Lower lobe of right lung (tissue), 2 donors: ENCODE measurements around the gene GOSR1. TPM values are rescaled to one million over a fixed set of nuclear protein-coding genes. Genes with fewer than 3 reads are reported as not detected.
A peak's percentile ranks its signal among the peaks of the same experiment; 100 is the strongest.
"Not testable (repeated sequence)": the region's sequence is repeated elsewhere in the genome, so short reads cannot be mapped to it uniquely, and the experiment has no call there.

Source experiments
- ATAC-seq, 2 donors: fragments of 200-7000 bp; cut with Tn5 transposase; one replicate each; pipeline ENCODE4 v1.9.1; 2020 to 2022; ENCODE audit warnings: mild to moderate bottlenecking in 2 of 2, moderate library complexity in 2 of 2
- DNase-seq: peaks from one replicate; pipeline ENCODE4 v3.0.0-alpha.2; 2020
- H3K27ac ChIP-seq: fragments of 200-600 bp; one replicate; pipeline ENCODE4 v1.8.0; 2022
- H3K27me3 ChIP-seq: fragments of 200-600 bp; one replicate; pipeline ENCODE4 v1.8.0; 2022; ENCODE audit warnings: low read depth
- H3K36me3 ChIP-seq: fragments of 200-600 bp; one replicate; pipeline ENCODE4 v1.8.0; 2022; ENCODE audit warnings: mild to moderate bottlenecking
- H3K4me1 ChIP-seq: fragments of 200-600 bp; one replicate; pipeline ENCODE4 v1.8.0; 2022
- H3K4me3 ChIP-seq: fragments of 200-600 bp; one replicate; pipeline ENCODE4 v1.8.0; 2022; ENCODE audit warnings: mild to moderate bottlenecking
- H3K9me3 ChIP-seq: fragments of 200-600 bp; one replicate; pipeline ENCODE4 v1.8.0; 2022
- CTCF ChIP-seq: fragments of 200-600 bp; IDR thresholded peaks from one replicate; pipeline ENCODE4 v1.8.0; 2022; ENCODE audit warnings: antibody characterized with exemption, mild to moderate bottlenecking
- intact Hi-C: fragments of 100-400 bp; cut with DNase I; formaldehyde crosslinking; loops from one replicate; pipeline ENCODE4 v1.11.0; 2022
- total RNA-seq: library from RNA; stranded (reverse); fragmentation: NEBNext Ultra II Directional; extraction: Animal tissue kit (Norgen Biotek cat#: 25700); gene quantifications from one replicate; pipeline ENCODE4 v1.2.1, GENCODE V29; 2021
- donor health status: DM: no; HTN: yes; CAD: no; lungs with severe emphysema.

The GOSR1 gene
- total RNA-seq, 1 donor from 2014 or later = 50.9 TPM

- Histone ChIP-seq H3K4me1 (peaks cover 4% of the 10 kb centered on the region), H3K36me3 (no peaks in the 10 kb centered on the region), H3K9me3 (no peaks in the 10 kb centered on the region), H3K27ac (no peak overlapping the region), H3K4me3 (no peak overlapping the region), H3K27me3 (no peaks in the 10 kb centered on the region)
- ATAC-seq (no peak), DNase-seq (peak; percentile 23)
- TF ChIP-seq CTCF = no peak
- intact Hi-C loops = no loop called here
Observed at GRCh38 chr17:30568117-30568430, 90.9 kb downstream of the GOSR1 start.

GRCh38 chr17:30569531-30570175, 92.4 kb downstream of the GOSR1 start:
- H3K4me1 ChIP-seq, H3K36me3 ChIP-seq, H3K4me3 ChIP-seq, H3K9me3 ChIP-seq, DNase-seq, H3K27me3 ChIP-seq, H3K27ac ChIP-seq, ATAC-seq, intact Hi-C loops: not testable (repeated sequence)

- no peaks in the 10 kb centered on the region for H3K36me3 ChIP-seq
- no peaks in the 10 kb centered on the region for H3K4me1 ChIP-seq
- ATAC-seq = no peak
- intact Hi-C loops = no loop called here
- no peak for TF ChIP-seq CTCF
- no peak for DNase-seq
- H3K9me3 ChIP-seq = no peaks in the 10 kb centered on the region
- no peaks in the 10 kb centered on the region for H3K27me3 ChIP-seq
- H3K4me3 ChIP-seq = no peak overlapping the region
- H3K27ac ChIP-seq = no peak overlapping the region
Observed at GRCh38 chr17:30570191-30570590, 93.0 kb downstream of the GOSR1 start.

GRCh38 chr17:30570596-30571265, 93.5 kb downstream of the GOSR1 start:
- Histone ChIP-seq H3K27me3 (no peaks in the 10 kb centered on the region), H3K4me1 (no peaks in the 10 kb centered on the region), H3K9me3 (no peaks in the 10 kb centered on the region), H3K36me3 (no peaks in the 10 kb centered on the region), H3K27ac (no peak overlapping the region), H3K4me3 (no peak overlapping the region)
- intact Hi-C loops = no loop called here
- ATAC-seq (no peak), DNase-seq (no peak)
- TF ChIP-seq CTCF = no peak

GRCh38 chr17:30571404-30571803, 94.2 kb downstream of the GOSR1 start:
- H3K27ac ChIP-seq, DNase-seq, intact Hi-C loops, ATAC-seq, H3K9me3 ChIP-seq, H3K36me3 ChIP-seq, H3K27me3 ChIP-seq, H3K4me3 ChIP-seq, H3K4me1 ChIP-seq: not testable (repeated sequence)

GRCh38 chr17:30571921-30572320, 94.7 kb downstream of the GOSR1 start:
- no peaks in the 10 kb centered on the region for H3K9me3 ChIP-seq
- ATAC-seq = no peak
- intact Hi-C loops = no loop called here
- H3K4me1 ChIP-seq = no peaks in the 10 kb centered on the region
- no peak overlapping the region for H3K4me3 ChIP-seq
- no peak for DNase-seq
- TF ChIP-seq CTCF = no peak
- no peak overlapping the region for H3K27ac ChIP-seq
- H3K27me3 ChIP-seq = no peaks in the 10 kb centered on the region
- H3K36me3 ChIP-seq = no peaks in the 10 kb centered on the region

- not testable (repeated sequence) for DNase-seq, ATAC-seq, H3K4me3 ChIP-seq
Observed at GRCh38 chr17:30572651-30573554, 95.7 kb downstream of the GOSR1 start.

More at GRCh38 chr17:30572651-30573554, 95.7 kb downstream of the GOSR1 start:
- H3K4me1 ChIP-seq, H3K27ac ChIP-seq, H3K9me3 ChIP-seq, H3K36me3 ChIP-seq, intact Hi-C loops, H3K27me3 ChIP-seq: not testable (repeated sequence)
